K562 (cell line): ENCODE results near the gene OR2B2. TPM values are rescaled to one million over a fixed set of nuclear protein-coding genes. Genes with fewer than 3 reads are reported as not detected.

ENCODE experiments used
- ATAC-seq: fragments of 200-7000 bp; cut with Tn5 transposase; 3 replicates; pipeline ENCODE4 v1.9.1; 2020; ENCODE audit warnings: moderate library complexity
- BruUV-seq: library from RNA; stranded (reverse); fragments of 400-500 nt; replicated peaks from 2 replicates; lab custom pipeline; 2021; lab: Mats Ljungman, UMichigan
- CTCF ChIA-PET: fragments of 300-600 bp; formaldehyde crosslinking; extraction: SDS; loops from one replicate; lab custom pipeline; 2021; ENCODE audit warnings: low intra/inter-chr PET ratio; lab: Yijun Ruan, JAX
- POLR2A ChIA-PET: fragments of 300-600, 350-650 bp; sonication (Branson Sonifier 250); formaldehyde crosslinking; extraction: SDS; loops from one replicate; lab custom pipeline; 2021; ENCODE audit warnings: antibody characterized with exemption, inconsistent platforms; lab: Yijun Ruan, JAX
- DNase-seq, 4 experiments: peaks; one replicate each; pipeline versions ENCODE4 v3.0.0 to v3.0.0-alpha.2; 2011 to 2018; ENCODE audit warnings: low spot score in 3 of 4, mixed read lengths in 3 of 4; ENCODE audit errors: extremely low read depth in 1 of 4
- FAIRE-seq: peaks from 2 replicates; lab custom pipeline; 2011; peaks lifted over from hg19 to GRCh38; lab: Jason Lieb, UNC
- H2AFZ ChIP-seq: 2 replicates; pipeline ENCODE4 v1.6.0; 2011; ENCODE audit warnings: low read depth, low read length, control low read depth, inconsistent platforms
- H3K27ac ChIP-seq: fragments of 200-600 bp; 3 replicates; pipeline ENCODE4 v1.8.0; 2011; ENCODE audit warnings: low read depth, mild to moderate bottlenecking, control low read depth, inconsistent platforms, low read length, moderate library complexity, mixed read lengths; ENCODE audit errors: extremely low read depth
- H3K27me3 ChIP-seq, 2 experiments: fragments of 300-600 bp in 1 of 2; 2 replicates in 1 of 2; 3 replicates in 1 of 2; pipeline versions ENCODE4 v1.6.0 to v1.8.0; 2011; ENCODE audit warnings: inconsistent platforms in 2 of 2, low read length in 2 of 2, mild to moderate bottlenecking in 1 of 2, mixed read lengths in 1 of 2, moderate library complexity in 1 of 2; ENCODE audit not compliant: control insufficient read depth in 2 of 2, insufficient read depth in 2 of 2
- H3K36me3 ChIP-seq: fragments of 300-600 bp; 3 replicates; pipeline ENCODE4 v1.8.0; 2011; ENCODE audit warnings: mild to moderate bottlenecking, low read length, inconsistent platforms; ENCODE audit not compliant: control insufficient read depth, insufficient read depth
- H3K4me1 ChIP-seq, 2 experiments: fragments of 200-600 bp in 1 of 2; replicated peaks in 1 of 2; 2 replicates in 1 of 2; 3 replicates in 1 of 2; pipeline versions ENCODE4 v1.5.1 to v1.8.0; 2011; ENCODE audit warnings: inconsistent platforms in 2 of 2, low read length in 2 of 2, mild to moderate bottlenecking in 1 of 2, mixed read lengths in 1 of 2, moderate library complexity in 1 of 2; ENCODE audit not compliant: control insufficient read depth in 2 of 2, insufficient read depth in 2 of 2
- H3K4me2 ChIP-seq: 2 replicates; pipeline ENCODE4 v1.6.1; 2011; ENCODE audit warnings: low read length, control low read depth, inconsistent platforms, mixed read lengths; ENCODE audit not compliant: insufficient read depth
- H3K4me3 ChIP-seq: fragments of 200-600 bp; sonication (generic), shearing (Covaris generic); 2 replicates; pipeline ENCODE4 v1.5.1; 2016; ENCODE audit warnings: control low read depth, inconsistent platforms
- H3K79me2 ChIP-seq: fragments of 200-600 bp; 3 replicates; pipeline ENCODE4 v1.8.0; 2011; ENCODE audit warnings: low read length, inconsistent platforms; ENCODE audit not compliant: control insufficient read depth, insufficient read depth
- H3K9ac ChIP-seq, 2 experiments: 2 replicates each; pipeline versions ENCODE4 v1.6.0 to v1.6.1; 2011; ENCODE audit warnings: low read depth in 2 of 2, low read length in 2 of 2, control low read depth in 1 of 2, inconsistent platforms in 1 of 2, mild to moderate bottlenecking in 1 of 2, mixed read lengths in 1 of 2; ENCODE audit not compliant: insufficient read depth in 1 of 2
- H3K9me1 ChIP-seq: one replicate; pipeline ENCODE4 v1.6.0; 2011; ENCODE audit warnings: inconsistent platforms, mild to moderate bottlenecking, low read length, moderate library complexity; ENCODE audit not compliant: control insufficient read depth, insufficient read depth
- H3K9me3 ChIP-seq: replicated peaks from 2 replicates; pipeline ENCODE4 v1.5.1; 2011; ENCODE audit warnings: low read depth, low read length, inconsistent platforms; ENCODE audit not compliant: control insufficient read depth, insufficient read depth
- H4K20me1 ChIP-seq: replicated peaks from 2 replicates; pipeline ENCODE4 v1.6.1; 2011; ENCODE audit warnings: low read length, inconsistent platforms, mixed read lengths; ENCODE audit not compliant: control insufficient read depth, insufficient read depth
- ETS2 ChIP-seq: IDR thresholded peaks from 2 replicates; pipeline ENCODE4 v1.6.1; 2016; ENCODE audit warnings: borderline replicate concordance, missing genetic modification characterization, mild to moderate bottlenecking, moderate library complexity, missing compliant biosample characterization; ENCODE audit not compliant: poor library complexity, severe bottlenecking
- MBD2 ChIP-seq: sonication (generic); IDR thresholded peaks from 2 replicates; pipeline ENCODE4 v1.6.1; 2016; ENCODE audit warnings: low read depth, borderline replicate concordance
- RBM34 ChIP-seq: fragments of 200-400 bp; formaldehyde crosslinking; IDR thresholded peaks from 2 replicates; pipeline ENCODE4 v1.6.1; 2018; ENCODE audit warnings: low read length, borderline replicate concordance; ENCODE audit not compliant: insufficient read depth
- SPI1 ChIP-seq: IDR thresholded peaks from 2 replicates; pipeline ENCODE4 v1.6.1; 2011; ENCODE audit warnings: low read depth, low read length, control low read depth, borderline replicate concordance
- TSC22D4 ChIP-seq: fragments of 450-650 bp; IDR thresholded peaks from 2 replicates; pipeline ENCODE4 v1.6.1; 2016; ENCODE audit warnings: missing genetic modification characterization, missing biosample characterization, control low read depth
- ZFP30 ChIP-seq: fragments of 250-450 bp; sonication (Bioruptor Pico); IDR thresholded peaks from 2 replicates; pipeline ENCODE4 v1.8.0; 2022; ENCODE audit warnings: moderate library complexity, mild to moderate bottlenecking, inconsistent platforms, borderline replicate concordance
- ZNF12 ChIP-seq: sonication (generic); formaldehyde crosslinking; IDR thresholded peaks from 2 replicates; pipeline ENCODE4 v1.4.0; 2020; ENCODE audit warnings: mild to moderate bottlenecking, missing genetic modification reagents
- ZNF589 ChIP-seq: fragments of 200-800 bp; sonication (Bioruptor generic); IDR thresholded peaks from 2 replicates; pipeline ENCODE4 v1.6.1; 2016; ENCODE audit warnings: low read depth, missing genetic modification characterization, missing compliant biosample characterization
- ZSCAN32 ChIP-seq: fragments of 450-650 bp; formaldehyde crosslinking; IDR thresholded peaks from 2 replicates; pipeline ENCODE4 v1.4.0; 2020; ENCODE audit warnings: mild to moderate bottlenecking, moderate library complexity
- WGBS: fragments of 100-300 bp; shearing (Covaris generic); methylation state at CpG from one replicate; pipeline ENCODE4 v1.1.6; 2016; ENCODE audit warnings: low coverage, mixed read lengths; ENCODE audit not compliant: insufficient coverage; ENCODE audit errors: missing lambda C conversion rate; 5-methylcytosine and 5-hydroxymethylcytosine counted together
- in situ Hi-C: fragments of 300-500 bp; cut with MboI; formaldehyde crosslinking; loops from 4 replicates; pipeline ENCODE4 v1.15.0; 2018; ENCODE audit warnings: inconsistent platforms, mixed read lengths
- intact Hi-C: fragments of 100-400 bp; cut with micrococcal nuclease; formaldehyde crosslinking; loops from 2 replicates; pipeline ENCODE4 v1.14.2; 2022
- polyA plus RNA-seq, 8 experiments: library from polyadenylated mRNA; depleted of rRNA in 4 of 8; stranded (reverse) in 5 of 8; unstranded in 3 of 8; fragments of >200 nt; fragmentation: Nextera tagmentation in 2 of 8; fragmentation: Illumina TruSeq in 1 of 8; extraction: Ambion mirVana in 2 of 8; extraction: Trizol in 1 of 8; gene quantifications; 2 replicates each; pipeline versions ENCODE4 v1.2.1 to v1.2.3, GENCODE V29; 2011 to 2014; ENCODE audit warnings: inconsistent platforms in 1 of 8, missing spikeins in 1 of 8
- total RNA-seq, 7 experiments: library from RNA; depleted of rRNA in 6 of 7; stranded (reverse); fragments of >200 nt in 6 of 7; fragmentation: Illumina TruSeq in 2 of 7; extraction: Trizol in 2 of 7; gene quantifications; 2 replicates each; pipeline versions ENCODE4 v1.2.1 to v1.2.3, GENCODE V29; 2011 to 2021; ENCODE audit warnings: low replicate concordance in 1 of 7
- TF ChIP-seq, protein P1 (sequence below): fragments of 250-450 bp; sonication (Bioruptor Pico); IDR thresholded peaks from 2 replicates; pipeline ENCODE4 v1.4.0; 2020; ENCODE audit warnings: mild to moderate bottlenecking, moderate library complexity, borderline replicate concordance
- TF ChIP-seq, protein P2 (sequence below): fragments of 250-450 bp; sonication (Bioruptor Pico); IDR thresholded peaks from 2 replicates; pipeline ENCODE4 v1.4.0; 2020; ENCODE audit warnings: mild to moderate bottlenecking, moderate library complexity

OR2B2 gene
- total and polyA plus RNA-seq, 9 of the 15 experiments (the other 6 are each of a cell fraction or from before 2014, with no cell fraction given), result 0.24 TPM; not detected in 8

DNA sequence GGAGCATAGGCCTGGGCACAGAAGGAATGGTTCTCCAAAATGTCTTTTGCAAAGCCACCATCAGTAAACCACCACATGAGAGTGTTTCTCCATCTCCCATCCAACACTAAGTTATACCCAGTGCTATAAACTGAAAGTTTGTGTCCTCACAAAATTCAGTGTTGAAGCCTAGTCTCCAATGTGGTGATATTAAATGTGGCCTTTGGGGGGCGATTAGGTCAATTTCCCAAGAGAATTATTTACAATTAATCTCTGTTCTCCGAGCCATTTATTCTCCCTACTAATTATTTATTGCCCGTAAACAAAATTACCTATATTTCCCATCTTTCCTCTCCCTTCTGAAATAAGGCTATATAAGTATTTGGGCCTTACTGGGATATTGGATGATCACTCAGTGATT, 26.1 kb downstream of the OR2B2 start:
- no peak for TF ChIP-seq ZNF589 (CRISPR knock-in tag)
- no peak for TF ChIP-seq ZNF12 (CRISPR knock-in tag)
- no peak for TF ChIP-seq RBM34
- no peak for TF ChIP-seq ZFP30 (CRISPR knock-in tag)
- TF ChIP-seq, protein P1, sequence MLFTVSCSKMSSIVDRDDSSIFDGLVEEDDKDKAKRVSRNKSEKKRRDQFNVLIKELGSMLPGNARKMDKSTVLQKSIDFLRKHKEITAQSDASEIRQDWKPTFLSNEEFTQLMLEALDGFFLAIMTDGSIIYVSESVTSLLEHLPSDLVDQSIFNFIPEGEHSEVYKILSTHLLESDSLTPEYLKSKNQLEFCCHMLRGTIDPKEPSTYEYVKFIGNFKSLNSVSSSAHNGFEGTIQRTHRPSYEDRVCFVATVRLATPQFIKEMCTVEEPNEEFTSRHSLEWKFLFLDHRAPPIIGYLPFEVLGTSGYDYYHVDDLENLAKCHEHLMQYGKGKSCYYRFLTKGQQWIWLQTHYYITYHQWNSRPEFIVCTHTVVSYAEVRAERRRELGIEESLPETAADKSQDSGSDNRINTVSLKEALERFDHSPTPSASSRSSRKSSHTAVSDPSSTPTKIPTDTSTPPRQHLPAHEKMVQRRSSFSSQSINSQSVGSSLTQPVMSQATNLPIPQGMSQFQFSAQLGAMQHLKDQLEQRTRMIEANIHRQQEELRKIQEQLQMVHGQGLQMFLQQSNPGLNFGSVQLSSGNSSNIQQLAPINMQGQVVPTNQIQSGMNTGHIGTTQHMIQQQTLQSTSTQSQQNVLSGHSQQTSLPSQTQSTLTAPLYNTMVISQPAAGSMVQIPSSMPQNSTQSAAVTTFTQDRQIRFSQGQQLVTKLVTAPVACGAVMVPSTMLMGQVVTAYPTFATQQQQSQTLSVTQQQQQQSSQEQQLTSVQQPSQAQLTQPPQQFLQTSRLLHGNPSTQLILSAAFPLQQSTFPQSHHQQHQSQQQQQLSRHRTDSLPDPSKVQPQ, result no peak
- TF ChIP-seq, protein P2, sequence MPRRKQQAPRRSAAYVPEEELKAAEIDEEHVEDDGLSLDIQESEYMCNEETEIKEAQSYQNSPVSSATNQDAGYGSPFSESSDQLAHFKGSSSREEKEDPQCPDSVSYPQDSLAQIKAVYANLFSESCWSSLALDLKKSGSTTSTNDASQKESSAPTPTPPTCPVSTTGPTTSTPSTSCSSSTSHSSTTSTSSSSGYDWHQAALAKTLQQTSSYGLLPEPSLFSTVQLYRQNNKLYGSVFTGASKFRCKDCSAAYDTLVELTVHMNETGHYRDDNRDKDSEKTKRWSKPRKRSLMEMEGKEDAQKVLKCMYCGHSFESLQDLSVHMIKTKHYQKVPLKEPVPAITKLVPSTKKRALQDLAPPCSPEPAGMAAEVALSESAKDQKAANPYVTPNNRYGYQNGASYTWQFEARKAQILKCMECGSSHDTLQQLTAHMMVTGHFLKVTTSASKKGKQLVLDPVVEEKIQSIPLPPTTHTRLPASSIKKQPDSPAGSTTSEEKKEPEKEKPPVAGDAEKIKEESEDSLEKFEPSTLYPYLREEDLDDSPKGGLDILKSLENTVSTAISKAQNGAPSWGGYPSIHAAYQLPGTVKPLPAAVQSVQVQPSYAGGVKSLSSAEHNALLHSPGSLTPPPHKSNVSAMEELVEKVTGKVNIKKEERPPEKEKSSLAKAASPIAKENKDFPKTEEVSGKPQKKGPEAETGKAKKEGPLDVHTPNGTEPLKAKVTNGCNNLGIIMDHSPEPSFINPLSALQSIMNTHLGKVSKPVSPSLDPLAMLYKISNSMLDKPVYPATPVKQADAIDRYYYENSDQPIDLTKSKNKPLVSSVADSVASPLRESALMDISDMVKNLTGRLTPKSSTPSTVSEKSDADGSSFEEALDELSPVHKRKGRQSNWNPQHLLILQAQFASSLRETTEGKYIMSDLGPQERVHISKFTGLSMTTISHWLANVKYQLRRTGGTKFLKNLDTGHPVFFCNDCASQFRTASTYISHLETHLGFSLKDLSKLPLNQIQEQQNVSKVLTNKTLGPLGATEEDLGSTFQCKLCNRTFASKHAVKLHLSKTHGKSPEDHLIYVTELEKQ (CRISPR knock-in tag), result no peak
- no peak for TF ChIP-seq ETS2
- no peak for TF ChIP-seq SPI1
- TF ChIP-seq ZSCAN32 (CRISPR knock-in tag), result no peak
- no peak for TF ChIP-seq MBD2
- TF ChIP-seq TSC22D4, result no peak
- Histone ChIP-seq H3K4me1 (peaks cover 11 to 24% of the 10 kb centered on the region in 2 experiments), H4K20me1 (peaks cover 5% of the 10 kb centered on the region), H3K27me3 (no peaks in the 10 kb centered on the region), H3K79me2 (peaks cover 13% of the 10 kb centered on the region), H3K9me3 (no peaks in the 10 kb centered on the region), H3K27ac (no peak overlapping the region), H3K4me3 (no peak overlapping the region), H3K9ac (no peak overlapping the region), H2AFZ (no peak overlapping the region), H3K36me3 (0 out of 3 replicates have a peak, but pooled peaks cover 3% of the 10 kb centered on the region), H3K4me2 (no peak overlapping the region), H3K9me1 (no peaks in the 10 kb centered on the region)
- BruUV-seq, result no TSS peak
- DNase-seq (no peak), ATAC-seq (no peak), FAIRE-seq (no peak)
- intact Hi-C loops, result no loop called here
- 54% methylated on average over 3 of the region's 3 CpGs for WGBS
- POLR2A ChIA-PET, result interaction anchor here (0.6 to 5.9 kb wide), 5 partner anchors 8 to 463 kb away, joined by 3 to 41 read pairs (median 4); a partner anchor contains a TSS
- in situ Hi-C loops, result no loop called here
- CTCF ChIA-PET, result no interaction called here
